Lower leg skin (tissue), 4 donors: ENCODE results near the gene SPG21. TPM values are rescaled to one million over a fixed set of nuclear protein-coding genes. Genes with fewer than 3 reads are reported as not detected.
A peak's percentile ranks its signal among the peaks of the same experiment; 100 is the strongest.

Experiments
- DNase-seq, 2 donors: peaks; one replicate each; pipeline ENCODE4 v3.0.0-alpha.2; 2019; ENCODE audit warnings: low spot score in 2 of 2
- H3K4me3 ChIP-seq: fragments of 200-600 bp; sonication (generic); 2 replicates; pipeline ENCODE4 v1.5.1; 2017; ENCODE audit warnings: mild to moderate bottlenecking, low read depth; ENCODE audit not compliant: poor library complexity, severe bottlenecking
- POLR2A ChIP-seq, 2 donors: fragments of 450-650 bp; IDR thresholded peaks; one replicate each; pipeline ENCODE4 v1.6.1; 2016 to 2017; ENCODE audit warnings: antibody characterized with exemption in 2 of 2, mild to moderate bottlenecking in 1 of 2, moderate library complexity in 1 of 2
- WGBS, 2 donors: methylation state at CpG; one replicate each; pipeline ENCODE4 v1.1.5; 2018; 5-methylcytosine and 5-hydroxymethylcytosine counted together
- intact Hi-C: fragments of 100-400 bp; cut with DNase I; formaldehyde crosslinking; loops from one replicate; pipeline ENCODE4 v1.15.0; 2023; ENCODE audit warnings: low total_unique reads
- total RNA-seq, 4 donors: library from RNA; depleted of rRNA; stranded (reverse); fragments of >200 nt; gene quantifications; one replicate each; pipeline ENCODE4 v1.1.0, GENCODE V29; 2016
- TF ChIP-seq, protein P1 (sequence below), 3 donors: fragments of 450-650 bp; IDR thresholded peaks; one replicate each; pipeline ENCODE4 v1.5.1; 2016; ENCODE audit warnings: antibody characterized with exemption in 3 of 3, mild to moderate bottlenecking in 3 of 3, moderate library complexity in 2 of 3

Gene SPG21, protein sequence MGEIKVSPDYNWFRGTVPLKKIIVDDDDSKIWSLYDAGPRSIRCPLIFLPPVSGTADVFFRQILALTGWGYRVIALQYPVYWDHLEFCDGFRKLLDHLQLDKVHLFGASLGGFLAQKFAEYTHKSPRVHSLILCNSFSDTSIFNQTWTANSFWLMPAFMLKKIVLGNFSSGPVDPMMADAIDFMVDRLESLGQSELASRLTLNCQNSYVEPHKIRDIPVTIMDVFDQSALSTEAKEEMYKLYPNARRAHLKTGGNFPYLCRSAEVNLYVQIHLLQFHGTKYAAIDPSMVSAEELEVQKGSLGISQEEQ
- total RNA-seq: 10 to 100 TPM; 54.3 to 93.1 (median 76.6) TPM

DNA sequence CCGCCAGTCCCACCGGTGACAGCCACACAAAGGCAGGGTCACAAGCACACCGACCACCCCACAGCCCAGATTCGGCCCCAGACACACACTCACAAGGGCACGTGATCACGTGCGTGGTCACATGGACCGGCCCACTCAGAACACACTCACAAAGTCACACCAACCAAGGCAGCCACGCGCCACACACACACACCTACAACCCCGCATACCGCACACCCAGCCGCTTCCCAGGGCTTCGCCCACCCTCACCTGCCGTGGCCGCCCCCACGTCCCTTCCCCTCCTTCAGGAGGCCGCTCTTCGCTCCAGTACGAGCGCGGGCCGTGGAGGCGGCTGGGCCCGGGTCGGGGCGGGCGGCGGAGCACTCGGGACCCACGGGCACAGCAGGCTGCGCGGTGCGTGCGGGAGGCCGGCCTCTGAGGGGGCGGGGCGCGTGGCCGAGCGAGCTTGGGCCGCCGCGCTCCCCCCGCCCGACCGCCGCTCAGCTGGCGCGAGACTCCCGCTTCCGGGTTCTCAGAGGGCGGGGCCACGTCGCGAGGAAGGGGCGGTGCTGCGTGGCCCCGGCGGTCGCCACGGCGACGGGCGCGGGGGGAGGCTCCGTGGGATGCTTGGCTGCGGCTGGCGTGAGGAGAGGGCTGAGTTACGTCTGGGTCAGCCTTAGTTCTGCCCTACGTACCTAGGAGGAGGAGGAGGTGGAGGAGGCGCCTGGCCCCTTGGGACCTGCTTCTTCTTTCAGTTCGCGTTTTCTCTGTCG is at the start of gene SPG21:
Gene SPG21 (minus strand): TSS at position 499 of the 752 bp plus-strand sequence. CDS start 6,345 bp downstream, outside the sequence.
- intact Hi-C loops: no loop called here

DNA sequence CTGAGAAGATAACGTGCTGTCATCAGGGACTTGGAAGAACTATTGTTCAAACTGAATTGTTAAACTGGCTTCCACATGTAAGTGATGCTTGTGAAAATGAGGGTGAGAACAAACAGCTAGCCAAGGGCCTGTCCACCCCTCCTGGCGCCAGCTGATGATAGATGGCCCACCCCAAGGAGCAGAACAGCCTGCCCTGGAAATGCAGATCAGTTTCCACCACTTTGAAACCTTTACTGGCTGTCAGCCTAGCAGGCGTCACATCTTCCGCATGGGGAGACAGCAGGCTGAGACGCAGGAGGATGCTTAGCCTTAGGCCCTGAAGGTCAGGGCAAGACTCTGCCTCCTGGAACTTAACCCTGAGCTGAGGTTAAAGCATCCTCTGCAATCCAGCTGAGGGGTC is 49.1 kb upstream of the SPG21 start:
- WGBS, 2 donors: 82 to 88% methylated on average over 5 of the region's 5 CpGs
- intact Hi-C loops: no loop called here
- DNase-seq: peak in 1 of 2 donors; percentile 39
- no peak overlapping the region for H3K4me3 ChIP-seq
- TF ChIP-seq, protein P1, sequence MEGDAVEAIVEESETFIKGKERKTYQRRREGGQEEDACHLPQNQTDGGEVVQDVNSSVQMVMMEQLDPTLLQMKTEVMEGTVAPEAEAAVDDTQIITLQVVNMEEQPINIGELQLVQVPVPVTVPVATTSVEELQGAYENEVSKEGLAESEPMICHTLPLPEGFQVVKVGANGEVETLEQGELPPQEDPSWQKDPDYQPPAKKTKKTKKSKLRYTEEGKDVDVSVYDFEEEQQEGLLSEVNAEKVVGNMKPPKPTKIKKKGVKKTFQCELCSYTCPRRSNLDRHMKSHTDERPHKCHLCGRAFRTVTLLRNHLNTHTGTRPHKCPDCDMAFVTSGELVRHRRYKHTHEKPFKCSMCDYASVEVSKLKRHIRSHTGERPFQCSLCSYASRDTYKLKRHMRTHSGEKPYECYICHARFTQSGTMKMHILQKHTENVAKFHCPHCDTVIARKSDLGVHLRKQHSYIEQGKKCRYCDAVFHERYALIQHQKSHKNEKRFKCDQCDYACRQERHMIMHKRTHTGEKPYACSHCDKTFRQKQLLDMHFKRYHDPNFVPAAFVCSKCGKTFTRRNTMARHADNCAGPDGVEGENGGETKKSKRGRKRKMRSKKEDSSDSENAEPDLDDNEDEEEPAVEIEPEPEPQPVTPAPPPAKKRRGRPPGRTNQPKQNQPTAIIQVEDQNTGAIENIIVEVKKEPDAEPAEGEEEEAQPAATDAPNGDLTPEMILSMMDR (IDR thresholded peaks at IDR 0.05): no peak
- no peak for TF ChIP-seq POLR2A (IDR thresholded peaks at IDR 0.05)

More for the DNA sequence above, at the start of gene SPG21:
- peak within 1 kb of the TSS; percentile 95 for H3K4me3 ChIP-seq
- no peak for TF ChIP-seq POLR2A (IDR thresholded peaks at IDR 0.05)
- TF ChIP-seq, protein P1 (IDR thresholded peaks at IDR 0.05): no peak
- DNase-seq: peak; percentile 80 to 97
- WGBS, 2 donors: 0 to 1% methylated on average over 7 to 27 of the region's 75 CpGs

DNA sequence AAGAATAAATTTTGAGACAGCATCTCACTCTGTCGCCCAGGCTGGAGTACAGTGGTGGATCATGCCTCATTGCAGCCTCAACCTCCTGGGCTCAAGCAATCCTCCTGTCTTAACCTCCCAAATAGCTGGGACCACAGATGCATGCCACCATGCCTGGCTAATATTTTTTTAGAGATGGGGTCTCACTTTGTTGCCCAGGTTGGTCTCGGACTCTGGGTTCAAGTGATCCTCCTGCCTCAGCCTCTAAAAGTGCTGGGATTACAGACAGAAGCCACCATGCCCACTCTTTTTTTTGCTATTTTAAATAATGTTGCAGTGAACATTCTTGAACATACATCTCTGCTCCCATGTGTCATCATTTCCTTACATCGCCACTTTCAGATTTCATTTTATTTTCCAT is 48.7 kb upstream of the SPG21 start:
- WGBS, 2 donors: 93 to 96% methylated on average over 3 of the region's 3 CpGs
- intact Hi-C loops: no loop called here
- no peak overlapping the region for H3K4me3 ChIP-seq
- peak in 1 of 2 donors; percentile 9 for DNase-seq
- TF ChIP-seq POLR2A (IDR thresholded peaks at IDR 0.05): no peak
- TF ChIP-seq, protein P1 (IDR thresholded peaks at IDR 0.05): no peak

DNA sequence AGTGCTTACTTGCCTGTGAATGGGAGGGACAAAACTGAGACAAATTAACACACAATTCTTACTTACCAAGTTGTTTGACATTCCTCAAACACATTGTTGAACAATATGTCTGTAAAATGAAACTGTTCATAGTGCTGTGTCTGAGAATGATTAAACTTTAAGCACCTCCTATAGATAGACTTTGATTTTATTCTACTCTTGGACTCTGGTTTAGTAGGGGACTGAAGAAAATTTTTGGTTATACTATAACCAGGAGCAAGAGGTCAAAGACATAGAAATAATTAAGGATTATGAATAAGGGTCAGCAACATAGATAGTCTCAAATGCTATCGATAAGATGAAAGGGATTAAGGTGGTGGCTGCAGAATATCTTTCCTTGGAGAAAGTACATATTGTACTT is 47.6 kb upstream of the SPG21 start:
- intact Hi-C loops: no loop called here
- H3K4me3 ChIP-seq: no peak overlapping the region
- WGBS, 2 donors: 89 to 94% methylated on average over 1 of the region's 1 CpG
- TF ChIP-seq, protein P1 (IDR thresholded peaks at IDR 0.05): no peak
- TF ChIP-seq POLR2A (IDR thresholded peaks at IDR 0.05): no peak
- no peak for DNase-seq

DNA sequence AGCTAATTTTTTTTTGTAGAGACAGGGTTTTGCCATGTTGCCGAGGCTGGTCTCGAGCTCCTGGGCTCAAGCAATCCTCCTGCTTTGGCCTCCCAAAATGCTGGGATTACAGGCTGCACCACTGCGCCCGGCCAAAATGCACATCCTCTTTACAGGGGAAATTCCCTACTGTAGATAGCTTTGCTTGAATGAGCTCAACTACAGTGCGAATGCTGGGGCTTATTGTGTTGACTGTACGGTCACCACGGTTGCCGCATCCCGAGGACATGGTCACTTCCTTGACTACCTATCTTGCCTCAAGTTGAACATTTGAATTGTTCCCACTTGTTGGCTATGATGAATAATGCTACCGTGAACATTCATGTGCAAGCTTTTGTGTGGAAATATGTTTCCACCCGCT is 45.0 kb upstream of the SPG21 start:
- TF ChIP-seq, protein P1 (IDR thresholded peaks at IDR 0.05): no peak
- no peak for TF ChIP-seq POLR2A (IDR thresholded peaks at IDR 0.05)
- DNase-seq: peak in 1 of 2 donors; percentile 71
- H3K4me3 ChIP-seq: no peak overlapping the region
- 91 to 92% methylated on average over 11 of the region's 11 CpGs for WGBS, 2 donors
- intact Hi-C loops: no loop called here
